ENCODE results near the gene TBC1D2.
A peak's percentile ranks its signal among the peaks of the same experiment; 100 is the strongest.

The TBC1D2 gene

DNA sequence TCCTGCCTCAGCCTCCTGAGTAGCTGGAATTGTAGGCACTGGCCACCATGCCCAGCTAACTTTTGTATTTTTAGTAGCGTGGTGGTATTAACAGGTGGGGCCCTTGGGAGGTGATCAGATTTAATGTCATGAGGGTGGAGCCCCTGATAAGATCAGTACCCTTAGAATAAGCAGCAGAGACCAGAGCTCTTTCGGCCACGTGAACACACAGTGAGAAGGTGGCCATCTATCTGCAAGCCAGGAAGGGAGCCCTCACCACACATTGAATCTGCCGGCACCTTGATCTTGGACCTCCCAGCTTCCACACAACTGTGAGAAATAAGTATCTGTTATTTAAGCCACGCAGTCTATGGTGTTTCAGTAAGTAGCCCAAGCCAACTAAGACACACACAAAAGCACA lies 22.5 kb downstream of the TBC1D2 start:
- H3K4me1 Mint-ChIP-seq: no peaks in the 10 kb centered on the region
- no peaks in the 10 kb centered on the region for H3K27me3 Mint-ChIP-seq
- no peak for DNase-seq
- no peak overlapping the region for H3K27ac Mint-ChIP-seq
- ATAC-seq: no peak
- no peak overlapping the region for H3K4me3 Mint-ChIP-seq
- no peaks in the 10 kb centered on the region for H3K9me3 Mint-ChIP-seq

DNA sequence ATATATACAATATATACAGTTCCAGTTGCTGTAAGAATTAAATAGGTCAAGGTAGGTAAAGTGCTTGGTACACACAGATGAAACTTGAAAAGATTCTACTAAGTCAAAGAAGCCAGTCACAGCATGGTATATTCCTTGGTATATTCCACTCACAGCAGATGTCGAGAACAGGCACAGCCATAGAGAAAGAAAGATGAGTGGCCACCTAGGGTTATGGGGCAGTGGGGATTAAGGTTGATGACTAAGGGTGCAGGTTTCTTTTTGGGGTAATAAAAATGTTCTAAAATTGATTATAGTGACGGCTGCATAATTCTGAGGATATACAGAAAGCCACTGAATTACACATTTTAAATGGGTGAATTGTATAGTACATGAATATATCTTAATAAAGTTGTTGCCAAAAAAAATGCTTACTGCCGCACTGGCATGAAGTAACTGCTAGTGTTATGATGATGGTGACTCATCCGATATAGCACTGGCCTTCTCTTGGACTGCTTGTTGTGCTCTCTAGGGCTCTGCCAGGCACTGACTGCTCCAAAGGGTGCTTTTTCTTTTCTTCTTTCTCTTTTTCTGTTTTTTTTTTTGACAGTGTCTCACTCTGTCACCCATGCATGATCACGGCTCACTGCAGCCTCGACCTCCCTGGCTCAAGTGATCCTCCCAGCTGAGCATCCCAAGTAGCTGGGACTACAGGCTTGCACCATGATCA lies 23.5 kb downstream of the TBC1D2 start:
- Mint-ChIP-seq H3K4me1 (no peaks in the 10 kb centered on the region), H3K4me3 (no peak overlapping the region), H3K27me3 (no peaks in the 10 kb centered on the region), H3K27ac (peak overlapping the region in 1 of 2 donors; percentile 49), H3K9me3 (no peaks in the 10 kb centered on the region)
- ATAC-seq: no peak
- DNase-seq: no peak

DNA sequence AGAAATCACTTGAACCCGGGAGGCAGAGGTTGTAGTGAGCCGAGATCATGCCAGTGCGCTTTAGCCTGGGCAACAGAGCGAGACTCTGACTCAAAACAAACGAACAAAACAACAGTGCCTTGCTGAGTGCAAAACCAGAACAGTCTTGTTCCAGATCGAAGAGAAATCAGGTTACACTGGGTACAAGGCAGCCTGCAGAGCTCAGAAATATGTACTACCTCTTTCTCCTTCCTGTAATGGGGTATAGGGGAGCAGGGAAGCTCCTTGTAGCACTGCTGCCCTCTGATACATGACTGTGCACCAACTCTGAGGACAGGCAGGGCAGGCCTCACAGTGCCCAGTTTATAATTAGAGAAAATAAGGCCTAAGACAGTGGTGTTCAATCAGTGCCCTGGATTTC lies 24.7 kb downstream of the TBC1D2 start:
- ATAC-seq (no peak), DNase-seq (no peak)
- Mint-ChIP-seq H3K4me1 (no peaks in the 10 kb centered on the region), H3K27me3 (no peaks in the 10 kb centered on the region), H3K9me3 (no peaks in the 10 kb centered on the region), H3K27ac (peak overlapping the region in 1 of 2 donors; percentile 19), H3K4me3 (no peak overlapping the region)

DNA sequence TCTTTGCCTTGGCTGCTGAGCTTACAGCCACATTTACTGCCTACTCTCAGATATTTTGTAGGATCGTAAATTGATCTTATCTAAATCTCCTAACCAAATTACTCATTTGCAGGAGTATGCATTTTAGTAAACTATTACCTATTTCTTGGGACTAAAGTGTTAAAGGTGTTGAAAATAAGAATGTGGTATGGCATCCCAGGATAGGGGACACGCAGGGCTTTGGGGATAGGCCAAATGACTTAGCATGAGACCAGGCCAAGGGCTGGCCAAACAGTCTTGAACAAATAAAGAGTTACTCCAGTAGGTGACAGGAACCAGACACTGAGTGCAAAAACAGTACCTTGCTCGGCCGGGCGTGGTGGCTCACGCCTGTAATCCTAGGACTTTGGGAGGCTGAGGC lies 25.1 kb downstream of the TBC1D2 start:
- no peak for ATAC-seq
- no peaks in the 10 kb centered on the region for H3K9me3 Mint-ChIP-seq
- H3K4me3 Mint-ChIP-seq: no peak overlapping the region
- H3K4me1 Mint-ChIP-seq: no peaks in the 10 kb centered on the region
- DNase-seq: no peak
- H3K27me3 Mint-ChIP-seq: no peaks in the 10 kb centered on the region
- peak overlapping the region in 1 of 2 donors; percentile 48 for H3K27ac Mint-ChIP-seq

DNA sequence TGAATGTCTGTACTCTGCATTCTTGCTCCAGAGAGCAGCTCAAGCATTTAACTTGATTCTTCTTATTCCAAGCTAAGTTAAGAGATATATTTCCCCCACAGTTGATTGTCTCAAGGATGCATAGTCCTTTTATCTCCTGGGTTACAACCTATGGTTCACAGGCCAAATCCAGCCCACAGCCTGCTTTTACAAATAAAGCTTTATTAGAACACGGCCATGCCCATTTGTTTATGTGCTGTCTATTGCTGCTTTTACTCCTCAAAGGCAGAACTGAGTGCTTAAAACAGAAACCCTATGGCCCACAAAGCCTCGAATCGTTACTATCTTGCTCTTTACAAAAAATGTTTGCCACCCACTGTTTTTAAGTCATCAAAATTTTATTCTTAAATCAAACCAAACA lies 25.8 kb downstream of the TBC1D2 start:
- no peak overlapping the region for H3K27ac Mint-ChIP-seq
- no peaks in the 10 kb centered on the region for H3K4me1 Mint-ChIP-seq
- DNase-seq (no peak), ATAC-seq (no peak)
- no peaks in the 10 kb centered on the region for H3K27me3 Mint-ChIP-seq
- H3K4me3 Mint-ChIP-seq: no peak overlapping the region
- no peaks in the 10 kb centered on the region for H3K9me3 Mint-ChIP-seq

DNA sequence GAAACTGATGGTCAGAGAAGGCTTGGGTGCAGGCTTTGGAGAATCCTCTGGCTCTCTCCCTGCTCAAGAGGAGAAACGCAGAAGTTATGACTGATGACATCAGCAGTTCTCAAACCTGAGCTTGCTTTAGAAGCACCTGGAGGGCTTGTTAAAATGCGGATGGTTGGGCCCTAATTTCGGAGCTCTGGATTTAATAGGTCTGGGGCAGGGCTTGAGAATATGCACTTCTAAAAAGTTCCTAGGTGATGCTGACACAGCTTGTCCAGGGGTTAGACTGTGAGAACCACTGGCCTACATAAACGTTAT lies 26.4 kb downstream of the TBC1D2 start:
- H3K4me3 Mint-ChIP-seq: no peak overlapping the region
- no peak for DNase-seq
- no peaks in the 10 kb centered on the region for H3K4me1 Mint-ChIP-seq
- no peak overlapping the region for H3K27ac Mint-ChIP-seq
- no peaks in the 10 kb centered on the region for H3K9me3 Mint-ChIP-seq
- no peak for ATAC-seq
- no peaks in the 10 kb centered on the region for H3K27me3 Mint-ChIP-seq

DNA sequence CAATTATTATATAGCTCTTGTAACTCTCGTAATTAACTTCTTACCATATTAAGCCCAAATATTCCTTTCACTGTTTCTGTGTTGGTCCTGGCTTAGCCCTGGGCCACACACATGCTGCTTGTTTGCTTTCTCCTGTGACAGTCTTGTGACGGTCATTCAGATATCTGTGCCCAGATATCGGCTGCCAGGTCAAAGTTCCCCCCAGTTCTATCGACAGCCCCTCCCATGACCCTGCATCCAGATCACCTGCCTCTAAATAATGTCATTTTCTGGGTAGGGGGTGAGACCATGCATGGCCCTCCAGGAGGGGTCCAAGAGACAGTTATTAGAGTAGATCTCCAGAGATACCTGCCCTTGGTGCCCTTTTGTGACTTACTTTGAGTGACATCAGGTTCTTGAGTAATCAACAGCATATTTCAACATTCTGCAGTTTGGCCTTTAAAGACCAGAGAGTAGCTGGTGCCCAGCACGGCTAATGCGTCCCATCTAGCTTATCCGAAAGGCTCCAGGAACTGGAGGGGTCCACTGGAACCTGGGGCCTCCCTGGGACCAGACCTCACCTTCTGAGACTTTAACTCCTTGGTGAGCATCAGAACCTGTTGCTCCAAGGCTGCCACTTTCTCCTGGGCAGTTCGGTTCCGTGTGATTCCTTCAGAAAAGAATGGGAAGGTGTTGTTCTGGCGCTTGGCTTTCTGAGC lies 26.9 kb downstream of the TBC1D2 start:
- no peak overlapping the region for H3K4me3 Mint-ChIP-seq
- H3K4me1 Mint-ChIP-seq: no peaks in the 10 kb centered on the region
- H3K27me3 Mint-ChIP-seq: no peaks in the 10 kb centered on the region
- H3K27ac Mint-ChIP-seq: peak overlapping the region in 1 of 2 donors; percentile 15
- H3K9me3 Mint-ChIP-seq: no peaks in the 10 kb centered on the region
- DNase-seq (no peak), ATAC-seq (no peak)

DNA sequence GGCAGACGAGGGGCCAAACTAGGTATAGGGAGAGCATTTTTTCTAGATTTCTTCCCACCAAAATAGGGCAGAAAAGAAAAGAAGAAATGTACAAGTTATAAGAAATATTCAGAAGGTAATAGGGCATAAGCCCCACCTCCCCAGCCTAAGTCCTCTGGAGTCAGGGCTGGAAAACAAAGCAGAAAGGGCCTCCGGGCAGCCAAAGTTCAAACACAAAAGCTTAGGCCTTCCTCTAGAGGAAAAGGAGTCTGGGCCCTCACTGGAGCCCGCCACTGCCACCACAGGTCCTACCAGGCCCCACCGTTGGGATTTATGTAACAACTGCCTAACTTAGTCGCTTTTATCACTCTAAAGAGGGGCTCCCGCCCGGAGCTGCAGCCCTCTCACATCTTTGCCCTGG lies 27.6 kb downstream of the TBC1D2 start:
- Mint-ChIP-seq H3K27ac (no peak overlapping the region), H3K4me3 (no peak overlapping the region), H3K9me3 (no peaks in the 10 kb centered on the region), H3K4me1 (no peaks in the 10 kb centered on the region), H3K27me3 (no peaks in the 10 kb centered on the region)
- no peak for DNase-seq
- no peak for ATAC-seq

DNA sequence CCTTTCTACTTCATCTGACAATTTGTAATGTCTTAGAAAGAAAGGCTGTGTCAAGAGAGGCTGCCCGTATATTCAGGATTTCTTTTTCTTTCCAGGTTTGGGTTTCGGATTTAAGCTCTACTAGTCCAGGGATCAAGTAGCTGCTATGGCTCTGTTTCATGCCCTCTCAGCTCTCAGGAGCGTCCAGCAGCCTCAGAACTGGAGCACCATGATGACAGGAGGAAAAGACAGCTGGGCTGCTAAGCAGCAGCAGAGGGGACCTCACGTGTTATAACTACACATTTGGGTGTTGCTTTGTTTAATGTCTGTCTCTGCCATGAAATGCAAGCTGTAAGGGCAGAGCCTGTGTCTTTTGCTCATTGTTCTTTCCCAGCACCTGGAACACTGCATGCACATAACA lies 28.5 kb downstream of the TBC1D2 start:
- Mint-ChIP-seq H3K4me3 (no peak overlapping the region), H3K9me3 (no peaks in the 10 kb centered on the region), H3K27ac (no peak overlapping the region), H3K27me3 (no peaks in the 10 kb centered on the region), H3K4me1 (no peaks in the 10 kb centered on the region)
- ATAC-seq (no peak), DNase-seq (no peak)

DNA sequence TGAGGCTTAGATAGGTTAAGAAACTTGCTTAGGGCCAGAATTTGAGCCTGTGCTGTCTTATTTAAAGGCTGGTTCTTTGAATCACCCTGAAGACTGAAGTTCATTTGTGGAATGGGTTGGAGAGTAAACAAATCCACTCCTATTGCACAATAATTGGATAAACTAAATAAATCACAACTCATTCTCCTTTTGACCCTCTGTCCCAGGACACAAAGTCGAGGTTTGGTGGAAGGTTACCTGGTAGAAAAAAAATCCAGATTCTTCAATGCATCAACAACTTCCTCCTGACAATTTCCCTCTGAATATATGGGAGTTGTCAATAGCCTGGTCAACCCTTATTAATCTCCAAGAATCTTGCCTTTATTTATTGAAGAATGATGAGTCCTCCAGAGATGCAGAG lies 28.9 kb downstream of the TBC1D2 start:
- DNase-seq: no peak
- Mint-ChIP-seq H3K27me3 (no peaks in the 10 kb centered on the region), H3K27ac (no peak overlapping the region), H3K9me3 (no peaks in the 10 kb centered on the region), H3K4me1 (no peaks in the 10 kb centered on the region), H3K4me3 (no peak overlapping the region)
- ATAC-seq: no peak

DNA sequence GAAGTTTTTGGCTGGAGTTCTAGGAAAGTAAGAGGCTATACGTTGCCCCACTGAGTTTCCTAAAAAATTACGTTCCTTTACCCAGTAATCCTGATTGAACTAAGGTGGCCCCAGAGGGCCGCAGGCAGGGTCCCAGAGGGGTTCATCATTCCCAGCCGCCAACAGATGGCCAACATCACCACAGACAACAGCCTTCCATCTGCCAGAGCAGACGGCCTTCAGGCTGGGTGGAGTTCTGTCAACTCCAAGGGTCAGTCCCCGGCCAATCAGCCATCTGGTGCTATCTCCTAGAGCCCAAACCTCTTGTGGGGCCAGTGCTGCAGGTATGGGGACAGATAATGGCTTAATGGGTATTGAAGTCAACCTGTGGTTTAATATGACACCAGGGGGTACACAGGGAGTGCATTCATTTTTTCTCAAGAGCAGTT lies 30.4 kb downstream of the TBC1D2 start:
- ATAC-seq: no peak
- H3K27ac Mint-ChIP-seq: no peak overlapping the region
- no peak for DNase-seq
- H3K4me1 Mint-ChIP-seq: no peaks in the 10 kb centered on the region
- no peak overlapping the region for H3K4me3 Mint-ChIP-seq
- H3K27me3 Mint-ChIP-seq: no peaks in the 10 kb centered on the region
- H3K9me3 Mint-ChIP-seq: no peaks in the 10 kb centered on the region

DNA sequence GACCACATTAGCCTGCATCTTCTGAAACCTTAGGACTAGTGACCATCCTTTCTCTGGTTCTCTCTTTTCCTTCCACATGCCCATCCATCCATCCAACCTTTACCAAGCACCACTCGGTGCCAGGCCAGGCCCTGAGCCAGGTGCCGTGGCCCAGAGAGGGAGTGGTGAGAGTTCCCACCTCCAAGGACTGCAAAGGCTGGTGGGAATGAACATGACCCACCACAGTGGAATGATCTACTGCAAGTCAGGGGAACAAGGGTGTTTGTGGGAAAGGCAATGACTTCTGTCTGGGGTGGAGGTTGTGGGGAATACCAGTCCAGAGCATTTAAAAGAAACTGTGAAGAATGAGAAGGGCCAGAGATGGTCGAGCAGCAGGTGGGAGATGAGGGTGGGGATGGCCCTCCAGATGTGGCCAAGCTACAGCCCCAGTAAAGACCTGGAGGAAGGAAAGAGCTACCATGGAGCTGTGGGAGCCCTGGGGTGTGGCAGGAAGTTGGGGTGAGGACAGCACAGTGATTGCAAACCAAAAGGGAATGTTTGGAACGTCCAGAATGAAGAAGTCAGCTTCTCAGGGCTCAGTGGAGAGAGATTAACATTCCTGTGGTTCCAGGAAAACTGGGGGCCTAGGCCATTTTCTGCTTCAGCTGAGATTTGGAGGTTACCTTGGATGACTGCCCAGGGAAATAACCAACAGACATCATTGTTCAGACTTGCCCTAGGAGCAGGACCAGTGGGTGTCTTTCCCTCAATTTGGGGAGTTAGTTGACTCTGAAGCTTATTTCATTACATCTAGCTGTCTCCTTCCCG lies 32.4 kb downstream of the TBC1D2 start:
- ATAC-seq (no peak), DNase-seq (no peak)
- H3K27me3 Mint-ChIP-seq: no peaks in the 10 kb centered on the region
- H3K9me3 Mint-ChIP-seq: no peaks in the 10 kb centered on the region
- no peak overlapping the region for H3K4me3 Mint-ChIP-seq
- peak overlapping the region in 1 of 2 donors; percentile 57 for H3K27ac Mint-ChIP-seq
- H3K4me1 Mint-ChIP-seq: no peaks in the 10 kb centered on the region

DNA sequence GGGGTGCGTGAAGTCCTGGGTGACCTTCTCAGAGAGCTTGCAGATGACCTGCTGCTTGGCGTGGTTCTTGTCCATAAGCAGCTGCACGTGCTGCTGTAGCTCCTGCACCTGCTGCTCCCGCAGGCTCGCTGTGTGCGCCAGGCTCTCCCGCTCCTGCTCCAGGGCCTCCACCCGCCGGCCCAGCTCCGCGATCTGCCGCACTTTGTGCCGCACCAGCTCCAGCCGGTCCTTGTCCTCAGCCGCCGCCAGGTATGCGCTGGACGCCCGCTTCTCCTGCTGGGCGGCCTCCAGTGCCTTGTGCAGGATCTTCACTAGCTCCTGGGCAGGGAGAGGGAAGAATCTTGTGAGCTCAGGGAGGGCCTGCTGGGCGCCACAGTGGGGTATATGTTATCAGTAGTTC lies 34.5 kb downstream of the TBC1D2 start:
- H3K9me3 Mint-ChIP-seq: no peaks in the 10 kb centered on the region
- H3K4me1 Mint-ChIP-seq: no peaks in the 10 kb centered on the region
- DNase-seq (no peak), ATAC-seq (no peak)
- no peak overlapping the region for H3K4me3 Mint-ChIP-seq
- no peak overlapping the region for H3K27ac Mint-ChIP-seq
- no peaks in the 10 kb centered on the region for H3K27me3 Mint-ChIP-seq

DNA sequence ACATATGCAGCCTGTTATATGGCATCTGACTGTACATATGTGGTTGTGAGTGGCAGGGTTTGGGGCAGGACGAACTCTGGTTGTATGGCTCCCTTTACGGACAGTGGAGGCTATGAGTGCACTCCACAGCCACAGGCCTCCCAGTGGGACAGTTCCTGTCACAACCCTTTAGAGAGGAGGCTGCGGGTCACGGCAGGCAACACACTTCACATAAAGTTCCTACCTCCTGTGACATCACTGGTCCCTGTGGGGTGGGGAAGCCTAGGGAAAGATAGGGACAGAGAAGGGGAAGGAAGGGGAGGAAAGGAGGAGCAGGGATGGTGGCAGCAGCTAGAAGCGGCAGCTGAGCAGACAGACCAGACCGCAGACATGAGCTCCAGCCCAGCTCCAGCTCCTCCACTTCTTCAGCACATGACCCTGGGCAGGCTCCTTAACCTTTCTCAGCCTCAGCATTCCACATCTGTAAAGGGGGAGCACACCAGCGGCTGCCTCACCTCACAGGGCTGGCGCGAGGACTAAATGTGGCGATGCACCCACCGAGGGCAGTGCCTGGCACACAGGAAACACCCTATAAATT lies 35.6 kb downstream of the TBC1D2 start:
- H3K4me1 Mint-ChIP-seq: no peaks in the 10 kb centered on the region
- no peak overlapping the region for H3K4me3 Mint-ChIP-seq
- ATAC-seq (no peak), DNase-seq (no peak)
- no peaks in the 10 kb centered on the region for H3K27me3 Mint-ChIP-seq
- no peak overlapping the region for H3K27ac Mint-ChIP-seq
- no peaks in the 10 kb centered on the region for H3K9me3 Mint-ChIP-seq

DNA sequence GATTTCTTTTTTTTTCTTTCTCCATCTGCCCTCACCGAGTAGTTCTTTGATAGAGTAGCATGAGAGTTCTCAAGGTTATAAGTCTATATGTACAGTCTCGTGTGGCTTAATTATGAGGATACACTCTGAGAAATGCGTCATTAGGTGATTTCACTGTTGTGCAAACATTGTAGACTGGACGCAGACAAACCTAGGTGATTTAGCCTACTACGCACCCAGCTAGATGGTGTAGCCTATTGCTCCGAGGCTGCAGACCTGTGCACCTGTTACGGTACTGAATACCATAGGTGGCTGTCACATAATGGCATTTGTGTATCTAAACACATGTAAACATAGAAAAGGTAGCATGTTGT lies 36.1 kb downstream of the TBC1D2 start:
- no peak for ATAC-seq
- H3K4me3 Mint-ChIP-seq: no peak overlapping the region
- DNase-seq: no peak
- H3K27me3 Mint-ChIP-seq: no peaks in the 10 kb centered on the region
- no peaks in the 10 kb centered on the region for H3K9me3 Mint-ChIP-seq
- no peak overlapping the region for H3K27ac Mint-ChIP-seq
- no peaks in the 10 kb centered on the region for H3K4me1 Mint-ChIP-seq

Measured in stimulated activated naive CD8-positive, alpha-beta T cell treated with anti-CD3 and anti-CD28 coated beads, Interleukin-15, amount 100 ng/mL, for 72 hours (primary cell).